Fibroblast of lung (primary cell): Measurements from ENCODE around the gene BABAM2.

ENCODE experiments used
- CTCF ChIP-seq, 2 donors: IDR thresholded peaks in 1 of 2; conservative IDR thresholded peaks in 1 of 2; 1 replicate in 1 of 2; 2 replicates in 1 of 2; pipeline ENCODE4 v1.5.1; 2011 to 2012; ENCODE audit warnings: low read length in 2 of 2, control low read depth in 1 of 2, inconsistent platforms in 1 of 2, low read depth in 1 of 2, mild to moderate bottlenecking in 1 of 2
- EZH2 ChIP-seq: IDR thresholded peaks from 2 replicates; pipeline ENCODE4 v1.5.1; 2012; ENCODE audit warnings: low read length, control low read depth, mild to moderate bottlenecking; ENCODE audit errors: missing control alignments

GRCh38 chr2:28273751-28274150 lies 383.2 kb downstream of the BABAM2 start:
- TF ChIP-seq CTCF (conservative IDR thresholded peaks at IDR 0.05 in 1 of 2, IDR thresholded peaks at IDR 0.05 in 1 of 2; ENCODE audit: low read depth in 1 of 2, low read length in 2 of 2): no peak
- TF ChIP-seq EZH2: no peak
